Astrocyte (in vitro differentiated cells and primary cell): ENCODE data around the gene M6PR.

Experiments used
- CTCF ChIP-seq: IDR thresholded peaks from 2 replicates; pipeline ENCODE4 v1.5.1; 2011; ENCODE audit warnings: low read depth, mild to moderate bottlenecking, inconsistent platforms, low read length, moderate library complexity; ENCODE audit not compliant: insufficient read depth
- EZH2 ChIP-seq: IDR thresholded peaks from 2 replicates; pipeline ENCODE4 v1.6.1; 2012; ENCODE audit warnings: mild to moderate bottlenecking, low read length, inconsistent platforms; ENCODE audit not compliant: insufficient read depth

- TF ChIP-seq CTCF (no peak), EZH2 (no peak)
These were observed 39.7 kb downstream of the M6PR start for GRCh38 chr12:8909752-8910151.
